Transverse colon (tissue), 4 donors: ENCODE data around the gene EHMT1. TPM values are rescaled to one million over a fixed set of nuclear protein-coding genes. Genes with fewer than 3 reads are reported as not detected.

ENCODE experiments used
- DNase-seq: peaks from one replicate; pipeline ENCODE4 v3.0.0-alpha.2; 2019
- H3K27ac ChIP-seq, 4 donors: fragments of 200-600 bp; sonication (generic); 2 replicates each; pipeline ENCODE4 v1.5.1; 2016 to 2018; ENCODE audit warnings: inconsistent platforms in 4 of 4
- H3K27me3 ChIP-seq: fragments of 200-600 bp; sonication (generic); 2 replicates; pipeline ENCODE4 v1.5.1; 2017; ENCODE audit warnings: inconsistent platforms
- H3K36me3 ChIP-seq, 4 donors: fragments of 200-600 bp; sonication (generic); 2 replicates each; pipeline ENCODE4 v1.5.1; 2017 to 2019; ENCODE audit warnings: inconsistent platforms in 4 of 4
- H3K4me1 ChIP-seq, 4 donors: fragments of 200-600 bp; sonication (generic); 2 replicates each; pipeline ENCODE4 v1.5.1; 2017 to 2020; ENCODE audit warnings: inconsistent platforms in 4 of 4
- H3K4me3 ChIP-seq, 4 donors: fragments of 200-600 bp; sonication (generic); 1 replicate in 1 of 4; 2 replicates in 3 of 4; pipeline versions ENCODE4 v1.5.1 to v1.6.1; 2017 to 2019; ENCODE audit warnings: inconsistent platforms in 4 of 4
- H3K9me3 ChIP-seq, 2 donors: fragments of 200-600 bp; sonication (generic); 2 replicates each; pipeline ENCODE4 v1.5.1; 2017 to 2019; ENCODE audit warnings: inconsistent platforms in 2 of 2
- EP300 ChIP-seq: sonication (generic); formaldehyde crosslinking; IDR thresholded peaks from one replicate; pipeline ENCODE4 v1.6.1; 2017; ENCODE audit warnings: antibody characterized with exemption, low read depth
- POLR2A ChIP-seq: fragments of 450-650 bp; IDR thresholded peaks from one replicate; pipeline ENCODE4 v1.6.1; 2016; ENCODE audit warnings: antibody characterized with exemption, mild to moderate bottlenecking, moderate library complexity
- POLR2AphosphoS5 ChIP-seq, 3 donors: sonication (generic); formaldehyde crosslinking; IDR thresholded peaks; one replicate each; pipeline ENCODE4 v1.6.1; 2016; ENCODE audit warnings: antibody characterized with exemption in 3 of 3
- WGBS, 2 donors: methylation state at CpG; one replicate each; pipeline ENCODE4 v1.1.5; 2018; ENCODE audit warnings: low coverage in 1 of 2; 5-methylcytosine and 5-hydroxymethylcytosine counted together
- in situ Hi-C, 4 donors: fragments of 200-750 bp; cut with MboI; loops; one replicate each; pipeline versions ENCODE4 v1.15.0 to v1.15.1; 2017; ENCODE audit warnings: low sequenced_read_pairs in 3 of 4, low pct_ligation_motif_present in 1 of 4, low pct_unique_long_range_greater_than_20kb in 1 of 4
- intact Hi-C: fragments of 100-400 bp; cut with DNase I; formaldehyde crosslinking; loops from one replicate; pipeline ENCODE4 v1.15.1; 2023; ENCODE audit warnings: low total_unique reads
- total RNA-seq, 4 donors: library from RNA; depleted of rRNA; stranded (reverse); fragments of >200 nt; gene quantifications; one replicate each; pipeline ENCODE4 v1.1.0, GENCODE V29; 2016
- TF ChIP-seq, protein P1 (sequence below), 5 experiments: fragments of 200-600 bp in 3 of 5; fragments of 450-650 bp in 2 of 5; sonication (generic) in 3 of 5; IDR thresholded peaks; 1 replicate in 2 of 5; 2 replicates in 3 of 5; pipeline ENCODE4 v1.5.1; 2016 to 2017; ENCODE audit warnings: antibody characterized with exemption in 5 of 5, inconsistent platforms in 3 of 5, mild to moderate bottlenecking in 2 of 5, moderate library complexity in 1 of 5

Gene EHMT1
- total RNA-seq, 4 donors from 2014 or later, result 93.8 to 184 (median 139) TPM

DNA sequence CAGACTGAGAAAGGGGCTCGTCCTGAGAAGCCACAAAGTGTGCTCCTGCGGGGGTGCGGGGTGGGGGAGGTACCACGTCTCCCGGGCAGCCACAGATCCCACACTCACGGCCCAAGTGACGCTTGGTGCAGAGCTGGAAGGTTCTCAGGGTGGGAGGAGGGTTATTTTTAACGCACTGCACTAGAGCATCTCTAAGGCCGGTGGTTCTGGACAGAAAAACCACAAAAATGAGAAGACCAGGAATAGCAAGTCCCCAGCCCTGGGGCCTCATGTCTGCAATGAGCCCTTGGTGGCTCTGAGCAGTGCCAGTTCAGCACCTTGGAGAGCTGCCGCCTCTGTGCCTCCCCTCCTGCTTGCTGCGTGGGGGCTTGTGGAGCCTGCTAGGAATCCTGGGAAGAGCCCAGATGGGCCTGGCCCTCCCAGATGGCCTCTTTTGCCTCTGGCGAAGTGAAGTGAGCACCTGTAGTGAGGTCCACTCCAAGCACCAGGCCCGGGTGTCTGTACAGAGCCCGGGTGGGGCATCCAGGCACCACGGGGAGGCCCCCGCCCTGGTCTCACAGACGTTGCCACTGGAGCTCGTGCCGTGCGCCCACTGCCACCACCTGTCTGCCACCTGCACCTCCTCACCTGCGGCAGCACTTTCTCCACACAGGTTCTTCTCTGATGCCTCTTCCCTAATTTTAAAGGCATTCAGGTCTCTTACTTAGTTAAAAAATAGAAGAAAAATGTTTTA, 209.9 kb downstream of the EHMT1 start:
- no peak overlapping the region for H3K4me3 ChIP-seq
- H3K36me3 ChIP-seq, result peaks cover 0 to 23% (median 4%) of the 10 kb centered on the region in 4 donors
- intact Hi-C loops, result no loop called here
- H3K9me3 ChIP-seq, result no peaks in the 10 kb centered on the region
- DNase-seq, result no peak
- no peaks in the 10 kb centered on the region for H3K27me3 ChIP-seq
- in situ Hi-C loops, result no loop called here
- TF ChIP-seq, protein P1, sequence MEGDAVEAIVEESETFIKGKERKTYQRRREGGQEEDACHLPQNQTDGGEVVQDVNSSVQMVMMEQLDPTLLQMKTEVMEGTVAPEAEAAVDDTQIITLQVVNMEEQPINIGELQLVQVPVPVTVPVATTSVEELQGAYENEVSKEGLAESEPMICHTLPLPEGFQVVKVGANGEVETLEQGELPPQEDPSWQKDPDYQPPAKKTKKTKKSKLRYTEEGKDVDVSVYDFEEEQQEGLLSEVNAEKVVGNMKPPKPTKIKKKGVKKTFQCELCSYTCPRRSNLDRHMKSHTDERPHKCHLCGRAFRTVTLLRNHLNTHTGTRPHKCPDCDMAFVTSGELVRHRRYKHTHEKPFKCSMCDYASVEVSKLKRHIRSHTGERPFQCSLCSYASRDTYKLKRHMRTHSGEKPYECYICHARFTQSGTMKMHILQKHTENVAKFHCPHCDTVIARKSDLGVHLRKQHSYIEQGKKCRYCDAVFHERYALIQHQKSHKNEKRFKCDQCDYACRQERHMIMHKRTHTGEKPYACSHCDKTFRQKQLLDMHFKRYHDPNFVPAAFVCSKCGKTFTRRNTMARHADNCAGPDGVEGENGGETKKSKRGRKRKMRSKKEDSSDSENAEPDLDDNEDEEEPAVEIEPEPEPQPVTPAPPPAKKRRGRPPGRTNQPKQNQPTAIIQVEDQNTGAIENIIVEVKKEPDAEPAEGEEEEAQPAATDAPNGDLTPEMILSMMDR (IDR thresholded peaks at IDR 0.05), result no peak
- TF ChIP-seq POLR2AphosphoS5 (IDR thresholded peaks at IDR 0.05) (no peak), EP300 (no peak), POLR2A (no peak)
- no peak overlapping the region for H3K27ac ChIP-seq
- WGBS, 2 donors, result 62 to 85% methylated on average over 5 to 20 of the region's 21 CpGs
- H3K4me1 ChIP-seq, result no peaks in the 10 kb centered on the region

DNA sequence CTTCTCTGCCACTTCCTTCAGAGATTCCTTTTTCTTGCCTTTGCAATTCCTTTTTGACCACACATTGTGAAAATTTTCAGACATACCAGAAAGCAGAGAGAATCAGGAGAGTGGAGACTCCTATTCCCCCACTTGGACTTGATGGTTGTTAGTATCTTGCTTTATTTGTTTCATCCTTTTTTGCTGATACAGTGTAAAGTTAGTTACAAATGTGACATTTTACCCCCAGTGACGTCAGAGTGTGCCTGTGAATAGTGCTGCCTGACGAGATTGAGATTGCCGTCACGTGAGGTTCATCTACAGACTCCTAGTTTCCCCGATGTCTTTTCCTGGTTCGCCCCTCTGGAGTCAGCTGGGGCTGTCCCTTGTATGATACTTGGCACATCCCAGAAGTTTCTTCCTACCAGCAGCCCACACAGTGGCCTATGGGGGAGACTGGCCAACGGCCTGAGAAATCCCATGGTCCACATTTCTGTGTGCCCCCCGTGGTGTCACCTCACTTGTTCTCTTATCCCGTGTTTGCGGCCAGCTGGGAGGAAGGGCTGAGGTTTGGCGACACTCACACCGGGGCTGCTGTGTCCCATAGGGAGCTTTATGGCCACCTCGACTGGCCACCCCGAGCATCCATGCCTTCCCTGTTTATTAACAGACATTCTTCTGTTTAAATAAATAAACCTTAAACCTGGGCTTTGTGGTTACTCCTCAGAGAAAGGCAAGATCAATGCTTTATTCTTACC, 210.6 kb downstream of the EHMT1 start:
- in situ Hi-C loops (no loop called here), intact Hi-C loops (no loop called here)
- no peaks in the 10 kb centered on the region for H3K27me3 ChIP-seq
- no peak overlapping the region for H3K4me3 ChIP-seq
- H3K27ac ChIP-seq, result no peak overlapping the region
- DNase-seq, result no peak
- 90 to 96% methylated on average over 5 to 14 of the region's 14 CpGs for WGBS, 2 donors
- H3K36me3 ChIP-seq, result peaks cover 0 to 28% (median 8%) of the 10 kb centered on the region in 4 donors
- no peaks in the 10 kb centered on the region for H3K4me1 ChIP-seq
- no peak for TF ChIP-seq POLR2A
- no peak for TF ChIP-seq EP300
- TF ChIP-seq, protein P1 (IDR thresholded peaks at IDR 0.05), result no peak
- no peaks in the 10 kb centered on the region for H3K9me3 ChIP-seq

DNA sequence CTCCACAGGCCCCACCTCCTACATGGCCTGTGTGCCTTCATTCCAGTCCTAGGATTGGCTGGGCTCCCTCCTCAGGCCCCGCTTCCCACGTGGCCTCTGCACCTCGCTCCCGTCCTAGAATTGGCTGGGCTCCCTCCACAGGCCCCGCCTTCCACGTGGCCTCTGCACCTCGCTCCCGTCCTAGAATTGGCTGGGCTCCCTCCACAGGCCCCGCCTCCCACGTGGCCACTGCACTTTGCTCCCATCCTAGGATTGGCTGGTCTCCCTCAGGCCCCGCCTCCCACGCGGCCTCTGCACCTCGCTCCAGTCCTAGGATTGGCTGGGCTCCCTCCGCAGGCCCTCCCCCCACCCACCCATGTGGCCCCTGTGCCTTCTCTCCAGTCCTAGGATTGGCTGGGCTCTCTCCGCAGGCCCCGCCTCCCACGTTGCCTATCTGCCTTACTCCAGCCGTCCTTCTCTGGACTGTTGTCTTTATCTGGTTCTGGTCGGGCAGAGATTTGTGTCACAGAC, 213.4 kb downstream of the EHMT1 start:
- Histone ChIP-seq H3K36me3 (peaks cover 0 to 33% (median 13%) of the 10 kb centered on the region in 4 donors), H3K27ac (no peak overlapping the region), H3K4me3 (no peak overlapping the region), H3K4me1 (no peaks in the 10 kb centered on the region), H3K27me3 (no peaks in the 10 kb centered on the region), H3K9me3 (no peaks in the 10 kb centered on the region)
- DNase-seq, result no peak
- in situ Hi-C loops, result no loop called here
- 94% methylated on average over 20 of the region's 20 CpGs; no CpG with 5 or more reads in 1 of the 2 donors for WGBS, 2 donors
- intact Hi-C loops, result no loop called here
- TF ChIP-seq, protein P1 (IDR thresholded peaks at IDR 0.05), result no peak
- TF ChIP-seq POLR2AphosphoS5 (IDR thresholded peaks at IDR 0.05) (no peak), EP300 (no peak), POLR2A (no peak)

DNA sequence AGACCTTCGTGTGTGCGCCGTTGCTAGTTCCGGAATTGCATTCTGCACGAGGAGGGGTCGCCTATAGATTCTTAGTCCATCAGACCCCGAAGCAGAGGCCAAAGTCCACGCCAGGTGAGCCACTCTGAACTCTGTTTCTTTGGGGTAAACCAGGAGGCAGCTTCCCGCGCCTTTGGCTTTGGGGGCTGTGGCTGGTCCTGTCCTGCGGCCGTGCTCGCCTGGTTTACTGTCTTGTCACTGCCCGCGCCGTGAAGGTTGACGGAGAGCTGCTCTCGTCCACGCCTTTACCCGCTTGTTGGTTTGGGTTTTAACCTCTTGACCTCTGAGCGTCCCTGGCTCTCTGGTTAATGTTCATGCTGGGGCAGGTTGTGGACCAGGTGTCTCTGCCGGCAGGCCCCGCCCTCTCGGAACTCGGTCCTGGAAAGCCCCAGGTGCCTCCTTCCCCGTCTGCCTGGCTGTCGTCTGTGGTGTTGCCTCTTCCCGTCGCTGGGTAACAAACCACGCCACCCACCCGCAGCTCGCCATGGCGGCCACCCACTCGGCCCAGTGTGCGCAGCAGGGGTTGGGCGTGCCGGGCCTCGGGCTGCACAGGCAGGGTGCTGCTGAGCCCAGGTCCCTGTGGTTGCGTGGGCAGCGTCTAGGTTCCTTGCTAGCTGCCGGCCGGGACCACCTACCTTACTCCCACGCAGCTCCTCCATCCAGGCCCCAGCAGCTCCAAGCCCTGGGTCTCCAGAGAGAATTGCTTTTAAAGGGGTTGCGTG, 214.2 kb downstream of the EHMT1 start:
- in situ Hi-C loops, result no loop called here
- H3K4me1 ChIP-seq, result no peaks in the 10 kb centered on the region
- 94 to 98% methylated on average over 7 to 44 of the region's 44 CpGs for WGBS, 2 donors
- no peaks in the 10 kb centered on the region for H3K27me3 ChIP-seq
- DNase-seq, result no peak
- intact Hi-C loops, result no loop called here
- H3K36me3 ChIP-seq, result peaks cover 0 to 33% (median 13%) of the 10 kb centered on the region in 4 donors
- no peak overlapping the region for H3K4me3 ChIP-seq
- no peak for TF ChIP-seq POLR2A
- TF ChIP-seq, protein P1 (IDR thresholded peaks at IDR 0.05), result no peak
- TF ChIP-seq POLR2AphosphoS5 (IDR thresholded peaks at IDR 0.05), result no peak
- TF ChIP-seq EP300, result no peak
- no peaks in the 10 kb centered on the region for H3K9me3 ChIP-seq
- no peak overlapping the region for H3K27ac ChIP-seq
